ENCODE data around the gene CTDP1.

Gene CTDP1

GRCh38 chr18:79769698-79770500, 90.3 kb downstream of the CTDP1 start:
- DNase-seq: no peak

GRCh38 chr18:79770501-79770815, 90.9 kb downstream of the CTDP1 start:
- no peak for DNase-seq

- DNase-seq: no peak
These were observed 91.2 kb downstream of the CTDP1 start for GRCh38 chr18:79770826-79771225.

GRCh38 chr18:79771446-79772107, 92.0 kb downstream of the CTDP1 start:
- DNase-seq: no peak

GRCh38 chr18:79772108-79772864, 92.7 kb downstream of the CTDP1 start:
- DNase-seq: no peak

GRCh38 chr18:79772865-79773696, 93.5 kb downstream of the CTDP1 start:
- DNase-seq: no peak

- no peak for DNase-seq
These were observed 94.5 kb downstream of the CTDP1 start for GRCh38 chr18:79774111-79774510.

GRCh38 chr18:79775441-79776221, 96.0 kb downstream of the CTDP1 start:
- no peak for DNase-seq

GRCh38 chr18:79776674-79777073, 97.1 kb downstream of the CTDP1 start:
- no peak for DNase-seq

- DNase-seq: no peak
These were observed 98.7 kb downstream of the CTDP1 start for GRCh38 chr18:79778291-79778791.

- DNase-seq: no peak
These were observed 99.6 kb downstream of the CTDP1 start for GRCh38 chr18:79779021-79779699.

GRCh38 chr18:79779700-79780190, 100.1 kb downstream of the CTDP1 start:
- DNase-seq: no peak

GRCh38 chr18:79780547-79780946, 100.9 kb downstream of the CTDP1 start:
- no peak for DNase-seq

- DNase-seq: no peak
These were observed 101.8 kb downstream of the CTDP1 start for GRCh38 chr18:79781331-79781941.

- DNase-seq: no peak
These were observed 103.1 kb downstream of the CTDP1 start for GRCh38 chr18:79782566-79783308.

GRCh38 chr18:79784071-79784913, 104.7 kb downstream of the CTDP1 start:
- DNase-seq: no peak

GRCh38 chr18:79784965-79785770, 105.6 kb downstream of the CTDP1 start:
- no peak for DNase-seq

GRCh38 chr18:79785831-79786230, 106.2 kb downstream of the CTDP1 start:
- DNase-seq: no peak
